Measurements from ENCODE around the gene EIF2S1. TPM values are rescaled to one million over a fixed set of nuclear protein-coding genes. Genes with fewer than 3 reads are reported as not detected.
"Not testable (repeated sequence)": the region's sequence is repeated elsewhere in the genome, so short reads cannot be mapped to it uniquely, and the experiment has no call there.

The EIF2S1 gene
- total RNA-seq, 1 donor from 2014 or later: 356 TPM

DNA sequence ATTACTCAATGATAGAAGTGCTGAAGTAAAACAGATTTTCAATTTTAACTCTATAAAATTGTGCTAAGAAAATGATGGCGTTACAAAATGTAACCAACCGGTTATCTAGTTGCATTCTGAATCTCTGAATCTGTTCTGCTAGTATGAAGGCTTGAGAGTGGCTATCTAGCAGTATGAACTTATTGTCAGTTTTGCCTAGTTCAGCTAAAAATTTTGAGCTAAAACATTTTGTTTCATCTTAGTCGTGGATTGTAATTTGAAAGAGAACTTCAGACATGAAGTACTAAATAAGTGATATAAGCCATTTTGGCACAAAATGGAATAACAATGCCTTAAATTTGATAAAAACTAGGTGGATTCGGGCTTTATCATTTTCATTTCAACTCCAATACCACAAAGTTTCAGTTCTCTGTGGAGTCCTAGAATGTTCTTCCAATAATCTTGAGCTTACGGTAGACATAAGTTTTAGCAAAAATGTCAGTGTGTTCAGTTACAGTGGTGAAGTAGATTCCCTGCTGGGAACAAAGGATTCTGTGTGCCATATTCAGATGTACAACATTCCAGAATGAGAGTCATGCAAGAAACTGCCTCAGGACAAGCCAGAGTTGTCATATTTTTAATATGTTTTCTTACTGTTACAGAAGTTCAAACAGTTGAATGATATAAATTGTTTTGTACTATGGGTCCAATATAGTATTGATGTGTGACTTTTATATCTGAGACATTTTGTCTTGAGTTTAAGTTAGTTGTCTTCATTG is 28.6 kb upstream of the EIF2S1 start:
- peaks cover 3% of the 10 kb centered on the region for H3K36me3 ChIP-seq (ENCODE audit: control insufficient read depth, insufficient read depth, low read length)
- TF ChIP-seq CTCF (IDR thresholded peaks at IDR 0.05; ENCODE audit: insufficient read depth, low read length, severe bottlenecking): no peak
- FAIRE-seq (no peak), DNase-seq (ENCODE audit: low read depth) (no peak)
- no peak overlapping the region for H3K4me3 ChIP-seq (ENCODE audit: low read depth, low read length)
- H3K27me3 ChIP-seq (ENCODE audit: control insufficient read depth, insufficient read depth, low read length): no peaks in the 10 kb centered on the region

DNA sequence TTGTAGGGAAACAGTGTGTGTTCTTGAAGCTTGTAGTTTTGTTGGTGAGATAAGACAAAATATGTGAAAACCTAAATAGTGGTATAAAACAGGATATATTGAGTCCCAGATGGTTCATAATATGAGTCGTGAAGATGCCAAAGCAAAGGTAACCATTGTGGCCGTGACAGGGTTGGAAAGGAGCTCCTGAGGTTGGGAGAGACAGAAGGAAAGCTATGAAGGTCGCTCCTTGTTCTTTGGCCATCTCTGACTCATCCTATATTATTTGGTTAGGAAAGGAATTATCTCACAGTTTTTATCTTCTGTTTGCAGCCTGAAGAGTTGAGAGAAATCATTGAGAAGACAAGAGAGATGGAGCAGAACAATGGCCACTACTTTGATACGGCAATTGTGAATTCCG is 27.7 kb upstream of the EIF2S1 start:
- TF ChIP-seq CTCF (IDR thresholded peaks at IDR 0.05; ENCODE audit: insufficient read depth, low read length, severe bottlenecking): no peak
- Histone ChIP-seq H3K4me3 (ENCODE audit: low read depth, low read length) (no peak overlapping the region), H3K27me3 (ENCODE audit: control insufficient read depth, insufficient read depth, low read length) (no peaks in the 10 kb centered on the region), H3K36me3 (ENCODE audit: control insufficient read depth, insufficient read depth, low read length) (peaks cover 3% of the 10 kb centered on the region)
- FAIRE-seq (no peak), DNase-seq (ENCODE audit: low read depth) (no peak)

DNA sequence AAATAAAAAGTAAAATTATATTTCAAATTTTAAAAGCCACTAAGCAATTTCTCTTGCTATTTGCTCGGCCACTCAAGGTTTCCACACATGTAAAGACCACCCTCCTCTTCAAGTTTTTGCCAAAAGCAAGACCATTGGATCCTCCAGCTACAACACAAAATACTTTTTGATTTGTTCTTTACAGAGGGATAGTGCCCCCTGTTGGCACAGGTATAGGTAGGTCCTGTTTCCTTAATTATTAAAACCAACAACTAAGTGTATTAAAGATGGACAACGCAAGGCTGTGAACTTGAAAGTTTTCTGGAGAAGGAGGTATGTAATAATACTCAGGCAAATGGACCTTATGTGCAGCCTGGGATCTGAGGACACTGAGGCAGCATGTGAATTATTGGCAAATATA is 24.3 kb upstream of the EIF2S1 start:
- FAIRE-seq (no peak), DNase-seq (ENCODE audit: low read depth) (no peak)
- TF ChIP-seq CTCF (IDR thresholded peaks at IDR 0.05; ENCODE audit: insufficient read depth, low read length, severe bottlenecking): peak; percentile 15
- no peak overlapping the region for H3K4me3 ChIP-seq (ENCODE audit: low read depth, low read length)
- no peaks in the 10 kb centered on the region for H3K27me3 ChIP-seq (ENCODE audit: control insufficient read depth, insufficient read depth, low read length)
- peaks cover 6% of the 10 kb centered on the region for H3K36me3 ChIP-seq (ENCODE audit: control insufficient read depth, insufficient read depth, low read length)

GRCh38 chr14:67341231-67341630 is 18.9 kb upstream of the EIF2S1 start:
- not testable (repeated sequence) for H3K36me3 ChIP-seq (ENCODE audit: control insufficient read depth, insufficient read depth, low read length); FAIRE-seq; H3K4me3 ChIP-seq (ENCODE audit: low read depth, low read length); DNase-seq (ENCODE audit: low read depth); H3K27me3 ChIP-seq (ENCODE audit: control insufficient read depth, insufficient read depth, low read length)

DNA sequence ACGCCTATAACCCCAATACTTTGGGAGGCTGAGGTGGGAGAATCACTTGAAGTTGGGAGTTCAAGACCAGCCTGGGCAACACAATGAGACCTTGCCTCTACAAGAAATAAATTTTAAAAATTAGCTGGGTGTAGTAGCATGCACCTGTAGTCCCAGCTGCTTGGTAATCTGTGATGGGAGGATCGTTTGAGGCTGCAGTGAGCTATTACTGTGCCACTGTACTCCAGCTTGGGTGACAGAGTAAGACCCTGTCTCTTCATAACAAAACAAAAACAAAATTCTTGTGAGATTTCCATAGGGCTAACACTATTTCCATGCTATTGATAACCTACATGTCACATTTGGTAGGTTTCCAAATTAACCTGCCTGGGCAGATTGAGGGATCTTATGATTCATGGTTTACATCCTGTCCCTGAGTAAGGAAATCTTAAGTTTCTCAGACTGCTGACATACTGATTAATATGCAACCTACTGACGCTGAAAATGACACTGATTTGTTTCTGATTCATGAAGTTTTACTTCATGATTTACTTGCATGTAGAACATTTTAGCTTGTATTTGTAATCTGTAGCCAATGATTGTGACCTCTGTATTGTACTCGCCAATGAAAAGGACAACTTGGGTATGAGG is 16.4 kb upstream of the EIF2S1 start:
- no peaks in the 10 kb centered on the region for H3K27me3 ChIP-seq (ENCODE audit: control insufficient read depth, insufficient read depth, low read length)
- DNase-seq (ENCODE audit: low read depth) (peak; percentile 98), FAIRE-seq (no peak)
- no peak overlapping the region for H3K4me3 ChIP-seq (ENCODE audit: low read depth, low read length)
- no peak for TF ChIP-seq CTCF (IDR thresholded peaks at IDR 0.05; ENCODE audit: insufficient read depth, low read length, severe bottlenecking)
- peaks cover 4% of the 10 kb centered on the region for H3K36me3 ChIP-seq (ENCODE audit: control insufficient read depth, insufficient read depth, low read length)

DNA sequence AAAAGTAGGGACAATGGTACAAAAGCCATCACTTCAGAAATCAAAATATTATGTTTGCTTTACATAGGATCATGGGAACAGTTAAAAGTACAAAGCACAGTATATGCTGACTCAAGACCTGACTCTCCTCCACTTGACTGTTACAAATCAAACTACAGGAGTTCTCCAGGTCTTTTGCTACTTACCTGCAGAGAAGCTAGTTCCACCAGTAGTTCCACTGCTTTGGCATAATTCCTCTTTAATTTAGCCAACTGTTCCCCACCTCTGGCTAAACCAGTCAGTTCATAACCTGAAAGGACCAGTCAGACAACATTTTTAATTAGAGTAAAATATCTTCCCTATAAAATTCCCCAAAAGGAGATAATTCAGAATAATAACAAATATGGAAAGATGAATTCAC is 14.5 kb upstream of the EIF2S1 start:
- no peak for TF ChIP-seq CTCF (IDR thresholded peaks at IDR 0.05; ENCODE audit: insufficient read depth, low read length, severe bottlenecking)
- Histone ChIP-seq H3K27me3 (ENCODE audit: control insufficient read depth, insufficient read depth, low read length) (no peaks in the 10 kb centered on the region), H3K36me3 (ENCODE audit: control insufficient read depth, insufficient read depth, low read length) (peaks cover 6% of the 10 kb centered on the region), H3K4me3 (ENCODE audit: low read depth, low read length) (no peak overlapping the region)
- DNase-seq (ENCODE audit: low read depth): peak; percentile 34
- no peak for FAIRE-seq

Measured in bronchial epithelial cell (primary cell).